Measurements from ENCODE around the gene PTPRE. TPM values are rescaled to one million over a fixed set of nuclear protein-coding genes. Genes with fewer than 3 reads are reported as not detected.

The PTPRE gene
- total RNA-seq, 2 donors from 2014 or later = 26.9 to 36.1 TPM

- DNase-seq (no peak), ATAC-seq (no peak)
- intact Hi-C loops (cut with DNase I, micrococcal nuclease) = no loop called here
Measured at GRCh38 chr10:127968659-127969058, 61.8 kb downstream of the PTPRE start.

GRCh38 chr10:127971101-127971946 lies 64.4 kb downstream of the PTPRE start:
- intact Hi-C loops (cut with DNase I, micrococcal nuclease) = no loop called here
- ATAC-seq (no peak), DNase-seq (no peak)

GRCh38 chr10:127971963-127972615 lies 65.2 kb downstream of the PTPRE start:
- ATAC-seq = no peak
- no peak for DNase-seq
- intact Hi-C loops (cut with DNase I, micrococcal nuclease) = no loop called here

GRCh38 chr10:127972751-127973357 lies 66.0 kb downstream of the PTPRE start:
- ATAC-seq (no peak), DNase-seq (no peak)
- intact Hi-C loops (cut with DNase I, micrococcal nuclease) = no loop called here

- intact Hi-C loops (cut with DNase I, micrococcal nuclease) = no loop called here
- DNase-seq = no peak
- no peak for ATAC-seq
Measured at GRCh38 chr10:127973791-127974311, 66.9 kb downstream of the PTPRE start.

GRCh38 chr10:127974911-127975310 lies 68.0 kb downstream of the PTPRE start:
- no peak for ATAC-seq
- DNase-seq = no peak
- intact Hi-C loops (cut with DNase I, micrococcal nuclease) = no loop called here

GRCh38 chr10:127976286-127976685 lies 69.4 kb downstream of the PTPRE start:
- intact Hi-C loops (cut with DNase I, micrococcal nuclease) = no loop called here
- ATAC-seq (no peak), DNase-seq (no peak)

- no peak for DNase-seq
- ATAC-seq = peak; percentile 24
- intact Hi-C loops (cut with DNase I, micrococcal nuclease) = no loop called here
Measured at GRCh38 chr10:127976701-127977356, 69.9 kb downstream of the PTPRE start.

GRCh38 chr10:127977357-127978009 lies 70.6 kb downstream of the PTPRE start:
- ATAC-seq (peak; percentile 31), DNase-seq (peak; percentile 35 to 65)
- intact Hi-C loops (cut with DNase I, micrococcal nuclease) = no loop called here

GRCh38 chr10:127978481-127978880 lies 71.6 kb downstream of the PTPRE start:
- no peak for DNase-seq
- intact Hi-C loops (cut with DNase I, micrococcal nuclease) = no loop called here
- ATAC-seq = no peak

GRCh38 chr10:127979045-127979444 lies 72.1 kb downstream of the PTPRE start:
- DNase-seq (no peak), ATAC-seq (no peak)

GRCh38 chr10:127979566-127979965 lies 72.7 kb downstream of the PTPRE start:
- intact Hi-C loops (cut with DNase I, micrococcal nuclease) = no loop called here
- ATAC-seq = no peak
- DNase-seq = no peak

More at GRCh38 chr10:127979045-127979444, 72.1 kb downstream of the PTPRE start:
- intact Hi-C loops (cut with DNase I, micrococcal nuclease) = no loop called here

- DNase-seq (no peak), ATAC-seq (no peak)
Measured at GRCh38 chr10:127980898-127981297, 74.0 kb downstream of the PTPRE start.

GRCh38 chr10:127982601-127983000 lies 75.7 kb downstream of the PTPRE start:
- intact Hi-C loops (cut with DNase I, micrococcal nuclease) = no loop called here

More at GRCh38 chr10:127980898-127981297, 74.0 kb downstream of the PTPRE start:
- intact Hi-C loops (cut with DNase I, micrococcal nuclease) = no loop called here

GRCh38 chr10:127983344-127984100 lies 76.6 kb downstream of the PTPRE start:
- intact Hi-C loops (cut with DNase I, micrococcal nuclease) = no loop called here
- DNase-seq (no peak), ATAC-seq (peak; percentile 58)

More at GRCh38 chr10:127982601-127983000, 75.7 kb downstream of the PTPRE start:
- ATAC-seq = no peak
- DNase-seq = no peak

- DNase-seq (no peak), ATAC-seq (no peak)
Measured at GRCh38 chr10:127984945-127985344, 78.0 kb downstream of the PTPRE start.

GRCh38 chr10:127986531-127987466 lies 79.9 kb downstream of the PTPRE start:
- intact Hi-C loops (cut with DNase I, micrococcal nuclease) = no loop called here
- ATAC-seq = no peak
- no peak for DNase-seq

More at GRCh38 chr10:127984945-127985344, 78.0 kb downstream of the PTPRE start:
- intact Hi-C loops (cut with DNase I, micrococcal nuclease) = no loop called here

Measured in left colon (tissue), 2 donors.